CD4-positive, alpha-beta T cell (primary cell): ENCODE results near the gene BRINP3. TPM values are rescaled to one million over a fixed set of nuclear protein-coding genes. Genes with fewer than 3 reads are reported as not detected.

Source experiments
- ATAC-seq: fragments of 200-7000 bp; cut with Tn5 transposase; one replicate; pipeline ENCODE4 v1.10.0; 2022; ENCODE audit warnings: mild to moderate bottlenecking; ENCODE audit not compliant: poor library complexity
- CTCF ChIA-PET: fragments of 350-600 bp; sonication (Branson Sonifier 250); formaldehyde crosslinking; loops from one replicate; lab custom pipeline; 2021; ENCODE audit warnings: antibody characterized with exemption, inconsistent platforms; lab: Charles Lee
- POLR2A ChIA-PET: fragments of 350-600 bp; sonication (Branson Sonifier 250); formaldehyde crosslinking; loops from one replicate; lab custom pipeline; 2021; ENCODE audit warnings: antibody characterized with exemption, inconsistent platforms; lab: Charles Lee
- DNase-seq, 14 experiments: peaks; one replicate each; pipeline ENCODE4 v3.0.0-alpha.2; 2013 to 2020; ENCODE audit warnings: mixed read lengths in 2 of 14
- H3K27ac ChIP-seq, 2 donors: one replicate each; pipeline versions ENCODE4 v1.5.1 to v1.7.0; 2013; ENCODE audit warnings: low read length in 2 of 2, low read depth in 1 of 2, mild to moderate bottlenecking in 1 of 2
- H3K27me3 ChIP-seq, 2 experiments: 1 replicate in 1 of 2; 2 replicates in 1 of 2; pipeline versions ENCODE4 v1.6.1 to v1.7.0; 2013; ENCODE audit warnings: low read length in 2 of 2, control low read depth in 1 of 2, mild to moderate bottlenecking in 1 of 2, moderate library complexity in 1 of 2; ENCODE audit not compliant: insufficient read depth in 2 of 2, control insufficient read depth in 1 of 2
- H3K36me3 ChIP-seq: one replicate; pipeline ENCODE4 v1.6.1; 2013; ENCODE audit warnings: low read length, control low read depth; ENCODE audit not compliant: insufficient read depth
- H3K4me1 ChIP-seq: one replicate; pipeline ENCODE4 v1.6.1; 2013; ENCODE audit warnings: low read length, control low read depth; ENCODE audit not compliant: insufficient read depth
- H3K4me3 ChIP-seq: one replicate; pipeline ENCODE4 v1.5.1; 2013; ENCODE audit warnings: mild to moderate bottlenecking, low read length, moderate library complexity
- H3K9me3 ChIP-seq, 2 experiments: 1 replicate in 1 of 2; 2 replicates in 1 of 2; pipeline versions ENCODE4 v1.6.1 to v1.7.0; 2013; ENCODE audit warnings: low read length in 2 of 2, mild to moderate bottlenecking in 2 of 2, control low read depth in 1 of 2, moderate library complexity in 1 of 2; ENCODE audit not compliant: control insufficient read depth in 1 of 2, insufficient read depth in 1 of 2
- H3K27ac Mint-ChIP-seq: one replicate; pipeline ENCODE4 v1.8.0; 2020; ENCODE audit warnings: mixed read lengths
- H3K27me3 Mint-ChIP-seq: one replicate; pipeline ENCODE4 v1.8.0; 2021; ENCODE audit warnings: mixed read lengths
- H3K36me3 Mint-ChIP-seq: one replicate; pipeline ENCODE4 v1.8.0; 2021; ENCODE audit warnings: low read depth, mixed read lengths
- H3K4me1 Mint-ChIP-seq: one replicate; pipeline ENCODE4 v1.8.0; 2021; ENCODE audit warnings: low read depth, mixed read lengths
- H3K4me3 Mint-ChIP-seq: one replicate; pipeline ENCODE4 v1.8.0; 2020; ENCODE audit warnings: mild to moderate bottlenecking, mixed read lengths
- H3K9me3 Mint-ChIP-seq: one replicate; pipeline ENCODE4 v1.8.0; 2020; ENCODE audit warnings: mixed read lengths
- intact Hi-C, 2 experiments: fragments of 100-400 bp; cut with DNase I in 1 of 2; cut with micrococcal nuclease in 1 of 2; formaldehyde crosslinking; loops; one replicate each; pipeline versions ENCODE4 v1.15.1 to v1.9.0; 2023 to 2025; cut with DNase I, micrococcal nuclease
- total RNA-seq, 174 experiments: library from RNA in 2 of 174; stranded (reverse) in 2 of 174; gene quantifications; one replicate each; pipeline ENCODE4 v1.2.3 and lab custom pipeline; 2021 to 2026
- TF ChIP-seq, protein P1 (sequence below): fragments of 200-600 bp; IDR thresholded peaks from one replicate; pipeline ENCODE4 v1.8.0; 2022; ENCODE audit warnings: antibody characterized with exemption, mild to moderate bottlenecking

BRINP3 gene
- total RNA-seq, 2 experiments from 2014 or later: not detected

- Mint-ChIP-seq H3K27me3 (no peaks in the 10 kb centered on the region), H3K9me3 (peaks cover 15% of the 10 kb centered on the region), H3K4me3 (no peak overlapping the region), H3K4me1 (no peaks in the 10 kb centered on the region), H3K36me3 (no peaks in the 10 kb centered on the region), H3K27ac (no peak overlapping the region)
- Histone ChIP-seq H3K36me3 (no peaks in the 10 kb centered on the region), H3K27me3 (no peaks in the 10 kb centered on the region), H3K9me3 (peaks cover 0 to 6% of the 10 kb centered on the region in 2 experiments), H3K27ac (no peak overlapping the region), H3K4me3 (no peak overlapping the region), H3K4me1 (no peaks in the 10 kb centered on the region)
- intact Hi-C loops: no loop called here
- ATAC-seq (no peak), DNase-seq (no peak)
- CTCF ChIA-PET: no interaction called here
- POLR2A ChIA-PET: no interaction called here
- TF ChIP-seq, protein P1, sequence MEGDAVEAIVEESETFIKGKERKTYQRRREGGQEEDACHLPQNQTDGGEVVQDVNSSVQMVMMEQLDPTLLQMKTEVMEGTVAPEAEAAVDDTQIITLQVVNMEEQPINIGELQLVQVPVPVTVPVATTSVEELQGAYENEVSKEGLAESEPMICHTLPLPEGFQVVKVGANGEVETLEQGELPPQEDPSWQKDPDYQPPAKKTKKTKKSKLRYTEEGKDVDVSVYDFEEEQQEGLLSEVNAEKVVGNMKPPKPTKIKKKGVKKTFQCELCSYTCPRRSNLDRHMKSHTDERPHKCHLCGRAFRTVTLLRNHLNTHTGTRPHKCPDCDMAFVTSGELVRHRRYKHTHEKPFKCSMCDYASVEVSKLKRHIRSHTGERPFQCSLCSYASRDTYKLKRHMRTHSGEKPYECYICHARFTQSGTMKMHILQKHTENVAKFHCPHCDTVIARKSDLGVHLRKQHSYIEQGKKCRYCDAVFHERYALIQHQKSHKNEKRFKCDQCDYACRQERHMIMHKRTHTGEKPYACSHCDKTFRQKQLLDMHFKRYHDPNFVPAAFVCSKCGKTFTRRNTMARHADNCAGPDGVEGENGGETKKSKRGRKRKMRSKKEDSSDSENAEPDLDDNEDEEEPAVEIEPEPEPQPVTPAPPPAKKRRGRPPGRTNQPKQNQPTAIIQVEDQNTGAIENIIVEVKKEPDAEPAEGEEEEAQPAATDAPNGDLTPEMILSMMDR: no peak
Observed at GRCh38 chr1:190328871-190329270, 148.8 kb downstream of the BRINP3 start.

GRCh38 chr1:190328361-190328760, 149.3 kb downstream of the BRINP3 start:
- H3K27ac ChIP-seq: no peak overlapping the region
- POLR2A ChIA-PET: no interaction called here

GRCh38 chr1:190327271-190327670, 150.4 kb downstream of the BRINP3 start:
- no peaks in the 10 kb centered on the region for H3K4me1 ChIP-seq
- no peaks in the 10 kb centered on the region for H3K36me3 ChIP-seq
- no peaks in the 10 kb centered on the region for H3K27me3 Mint-ChIP-seq
- no peak overlapping the region for H3K27ac Mint-ChIP-seq
- H3K4me1 Mint-ChIP-seq: no peaks in the 10 kb centered on the region
- DNase-seq: no peak
- ChIA-PET CTCF (no interaction called here), POLR2A (no interaction called here)
- H3K4me3 ChIP-seq: no peak overlapping the region
- ATAC-seq: no peak
- intact Hi-C loops: no loop called here
- H3K27ac ChIP-seq: no peak overlapping the region
- peaks cover 0 to 6% of the 10 kb centered on the region in 2 experiments for H3K9me3 ChIP-seq
- TF ChIP-seq, protein P1: no peak
- H3K36me3 Mint-ChIP-seq: no peaks in the 10 kb centered on the region
- no peaks in the 10 kb centered on the region for H3K27me3 ChIP-seq
- H3K4me3 Mint-ChIP-seq: no peak overlapping the region
- H3K9me3 Mint-ChIP-seq: peaks cover 11% of the 10 kb centered on the region

More at GRCh38 chr1:190328361-190328760, 149.3 kb downstream of the BRINP3 start:
- DNase-seq (no peak), ATAC-seq (no peak)
- CTCF ChIA-PET: no interaction called here
- no peaks in the 10 kb centered on the region for H3K36me3 ChIP-seq
- TF ChIP-seq, protein P1: no peak
- H3K4me3 ChIP-seq: no peak overlapping the region
- Mint-ChIP-seq H3K27me3 (no peaks in the 10 kb centered on the region), H3K36me3 (no peaks in the 10 kb centered on the region), H3K4me3 (no peak overlapping the region), H3K4me1 (no peaks in the 10 kb centered on the region), H3K27ac (no peak overlapping the region), H3K9me3 (peaks cover 14% of the 10 kb centered on the region)
- peaks cover 0 to 6% of the 10 kb centered on the region in 2 experiments for H3K9me3 ChIP-seq
- intact Hi-C loops: no loop called here
- H3K4me1 ChIP-seq: no peaks in the 10 kb centered on the region
- no peaks in the 10 kb centered on the region for H3K27me3 ChIP-seq
